ENCODE results near the gene IKZF5.

Gene IKZF5

GRCh38 chr10:123038782-123039631 is 30.4 kb upstream of the IKZF5 start:
- Histone ChIP-seq H3K27ac (ENCODE audit: extremely low read depth, low read depth, low read length) (no peak overlapping the region), H3K9me3 (ENCODE audit: control insufficient read depth, insufficient read depth, low read depth, low read length) (no peaks in the 10 kb centered on the region), H3K4me1 (ENCODE audit: control insufficient read depth, insufficient read depth, low read length) (no peaks in the 10 kb centered on the region), H3K4me3 (ENCODE audit: low read depth, low read length) (no peak overlapping the region), H3K36me3 (ENCODE audit: control insufficient read depth in 2 of 2, insufficient read depth in 1 of 2, low read length in 2 of 2) (peaks cover 4 to 37% of the 10 kb centered on the region in 2 experiments; a peak in 2 of 3 replicates)
- TF ChIP-seq YY1 (tag by site-specific recombination; IDR thresholded peaks at IDR 0.05) (no peak), ZNF596 (tag by site-specific recombination; IDR thresholded peaks at IDR 0.05) (no peak), ZNF843 (tag by site-specific recombination; IDR thresholded peaks at IDR 0.05) (no peak), ELK4 (IDR thresholded peaks at IDR 0.05; ENCODE audit: borderline replicate concordance, low read depth, low read length) (no peak), GFI1B (tag by site-specific recombination; IDR thresholded peaks at IDR 0.05) (no peak), ZNF394 (tag by site-specific recombination; IDR thresholded peaks at IDR 0.05; ENCODE audit: borderline replicate concordance) (no peak)
- ChIA-PET POLR2A (no interaction called here), CTCF (interaction anchor here (0.7 to 1.0 kb wide), 2 partner anchors 520 to 1117 kb away, joined by 3 read pairs; no protein-coding TSS in a partner anchor)

- Histone ChIP-seq H3K27ac (ENCODE audit: extremely low read depth, low read depth, low read length) (no peak overlapping the region), H3K36me3 (ENCODE audit: control insufficient read depth in 2 of 2, insufficient read depth in 1 of 2, low read length in 2 of 2) (peaks cover 0 to 30% of the 10 kb centered on the region in 2 experiments; a peak in 2 of 3 replicates), H3K4me1 (ENCODE audit: control insufficient read depth, insufficient read depth, low read length) (no peaks in the 10 kb centered on the region), H3K4me3 (ENCODE audit: low read depth, low read length) (no peak overlapping the region), H3K9me3 (ENCODE audit: control insufficient read depth, insufficient read depth, low read depth, low read length) (no peaks in the 10 kb centered on the region)
- POLR2A ChIA-PET, result no interaction called here
- TF ChIP-seq ZNF10 (tag by site-specific recombination; IDR thresholded peaks at IDR 0.05) (peak; percentile 100), SCRT2 (tag by site-specific recombination; IDR thresholded peaks at IDR 0.05) (no peak), OVOL3 (tag by site-specific recombination; IDR thresholded peaks at IDR 0.05) (no peak)
- CTCF ChIA-PET, result interaction anchor here (1.2 to 2.8 kb wide), 2 partner anchors 10 to 14 kb away, joined by 3 to 17 read pairs; no protein-coding TSS in a partner anchor
Observed at GRCh38 chr10:123035467-123036086, 27.0 kb upstream of the IKZF5 start.

GRCh38 chr10:123034332-123034731 is 25.7 kb upstream of the IKZF5 start:
- no peak overlapping the region for H3K4me3 ChIP-seq (ENCODE audit: low read depth, low read length)
- no peaks in the 10 kb centered on the region for H3K9me3 ChIP-seq (ENCODE audit: control insufficient read depth, insufficient read depth, low read depth, low read length)
- no peak overlapping the region for H3K27ac ChIP-seq (ENCODE audit: extremely low read depth, low read depth, low read length)
- ChIA-PET CTCF (interaction anchor here (0.6 to 2.8 kb wide), 3 partner anchors 9 to 885 kb away, joined by 3 to 25 read pairs (median 17); no protein-coding TSS in a partner anchor), POLR2A (no interaction called here)
- peaks cover 0 to 27% of the 10 kb centered on the region in 2 experiments; a peak in 2 of 3 replicates for H3K36me3 ChIP-seq (ENCODE audit: control insufficient read depth in 2 of 2, insufficient read depth in 1 of 2, low read length in 2 of 2)
- no peaks in the 10 kb centered on the region for H3K4me1 ChIP-seq (ENCODE audit: control insufficient read depth, insufficient read depth, low read length)
- TF ChIP-seq ZNF473 (tag by site-specific recombination; IDR thresholded peaks at IDR 0.05), result no peak
- no peak for TF ChIP-seq ZFP3 (tag by site-specific recombination; IDR thresholded peaks at IDR 0.05; ENCODE audit: low read depth)

- Histone ChIP-seq H3K4me3 (ENCODE audit: low read depth, low read length) (no peak overlapping the region), H3K36me3 (ENCODE audit: control insufficient read depth in 2 of 2, insufficient read depth in 1 of 2, low read length in 2 of 2) (peaks cover 0 to 13% of the 10 kb centered on the region in 2 experiments; a peak in 2 of 3 replicates), H3K9me3 (ENCODE audit: control insufficient read depth, insufficient read depth, low read depth, low read length) (no peaks in the 10 kb centered on the region), H3K27ac (ENCODE audit: extremely low read depth, low read depth, low read length) (no peak overlapping the region), H3K4me1 (ENCODE audit: control insufficient read depth, insufficient read depth, low read length) (no peaks in the 10 kb centered on the region)
- no peak for TF ChIP-seq ZNF157 (tag by site-specific recombination; IDR thresholded peaks at IDR 0.05)
- no peak for TF ChIP-seq ZNF610 (tag by site-specific recombination; IDR thresholded peaks at IDR 0.05; ENCODE audit: borderline replicate concordance)
- no peak for TF ChIP-seq OSR2 (tag by site-specific recombination; IDR thresholded peaks at IDR 0.05)
- TF ChIP-seq IKZF3 (tag by site-specific recombination; IDR thresholded peaks at IDR 0.05), result no peak
- no peak for TF ChIP-seq ZNF677 (tag by site-specific recombination; IDR thresholded peaks at IDR 0.05)
- ChIA-PET POLR2A (no interaction called here), CTCF (interaction anchor here (0.5 to 1.6 kb wide), 5 partner anchors 9 to 431 kb away, joined by 3 to 9 read pairs (median 3); no protein-coding TSS in a partner anchor)
Observed at GRCh38 chr10:123031124-123031523, 22.5 kb upstream of the IKZF5 start.

Measured in HEK293 (cell line).